NCI-H2029 (cell line): ENCODE results near the gene MCUR1.
"Not testable (repeated sequence)": the region's sequence is repeated elsewhere in the genome, so short reads cannot be mapped to it uniquely, and the experiment has no call there.

ENCODE experiments used
- DNase-seq: peaks from one replicate; lab custom pipeline; 2025; lab: John Stamatoyannopoulos, UW

MCUR1 gene

GRCh38 chr6:13828656-13829301 lies 14.4 kb upstream of the MCUR1 start:
- DNase-seq, result not testable (repeated sequence)

- DNase-seq, result no peak
Observed at GRCh38 chr6:13827032-13827431, 12.7 kb upstream of the MCUR1 start.

- no peak for DNase-seq
Observed at GRCh38 chr6:13825871-13826270, 11.5 kb upstream of the MCUR1 start.

GRCh38 chr6:13818341-13818740 lies 4.0 kb upstream of the MCUR1 start:
- no peak for DNase-seq

- no peak for DNase-seq
Observed at GRCh38 chr6:13814938-13815575, 700 bp upstream of the MCUR1 start.

- peak; percentile 90 for DNase-seq
Observed at GRCh38 chr6:13813621-13814175, 659 bp downstream of the MCUR1 start.

- peak; percentile 50 for DNase-seq
Observed at GRCh38 chr6:13813026-13813425, 1.3 kb downstream of the MCUR1 start.

- DNase-seq, result no peak
Observed at GRCh38 chr6:13812359-13812642, 2.1 kb downstream of the MCUR1 start.

GRCh38 chr6:13811627-13812358 lies 2.6 kb downstream of the MCUR1 start:
- DNase-seq, result peak; percentile 84

- peak; percentile 22 for DNase-seq
Observed at GRCh38 chr6:13810688-13811446, 3.5 kb downstream of the MCUR1 start.

GRCh38 chr6:13808801-13809200 lies 5.6 kb downstream of the MCUR1 start:
- no peak for DNase-seq

- DNase-seq, result no peak
Observed at GRCh38 chr6:13807696-13808095, 6.7 kb downstream of the MCUR1 start.

- DNase-seq, result no peak
Observed at GRCh38 chr6:13803581-13803980, 10.8 kb downstream of the MCUR1 start.

- DNase-seq, result no peak
Observed at GRCh38 chr6:13800615-13801014, 13.7 kb downstream of the MCUR1 start.

- no peak for DNase-seq
Observed at GRCh38 chr6:13796781-13797180, 17.6 kb downstream of the MCUR1 start.

- DNase-seq, result peak; percentile 90
Observed at GRCh38 chr6:13795041-13795750, 19.2 kb downstream of the MCUR1 start.

GRCh38 chr6:13794184-13794583 lies 20.2 kb downstream of the MCUR1 start:
- no peak for DNase-seq

GRCh38 chr6:13789746-13790145 lies 24.6 kb downstream of the MCUR1 start:
- DNase-seq, result no peak

GRCh38 chr6:13788820-13789219 lies 25.5 kb downstream of the MCUR1 start:
- DNase-seq, result no peak

- no peak for DNase-seq
Observed at GRCh38 chr6:13787137-13787536, 27.2 kb downstream of the MCUR1 start.

- DNase-seq, result not testable (repeated sequence)
Observed at GRCh38 chr6:13780162-13780561, 34.2 kb downstream of the MCUR1 start.

GRCh38 chr6:13778028-13778427 lies 36.3 kb downstream of the MCUR1 start:
- DNase-seq, result no peak
